GM23338 (cell line): ENCODE data around the gene PPY. TPM values are rescaled to one million over a fixed set of nuclear protein-coding genes. Genes with fewer than 3 reads are reported as not detected.

Source experiments
- ATAC-seq: fragments of 200-7000 bp; cut with Tn5 transposase; 3 replicates; pipeline ENCODE4 v1.9.1; 2020
- DNase-seq: peaks from one replicate; pipeline ENCODE4 v3.0.0-alpha.2; 2015; ENCODE audit warnings: low spot score
- H2AFZ ChIP-seq: fragments of 200-600 bp; sonication (generic); 2 replicates; pipeline ENCODE4 v1.8.0; 2016; ENCODE audit warnings: antibody characterized with exemption, mild to moderate bottlenecking, moderate library complexity
- H3F3A ChIP-seq: fragments of 200-600 bp; sonication (generic); replicated peaks from 2 replicates; pipeline ENCODE4 v1.8.0; 2017; ENCODE audit warnings: antibody characterized with exemption, mixed run types, low read depth
- H3K27ac ChIP-seq: fragments of 200-600 bp; sonication (generic); 2 replicates; pipeline ENCODE4 v1.6.1; 2016; ENCODE audit warnings: low read depth
- H3K27me3 ChIP-seq: fragments of 200-600 bp; sonication (generic); 2 replicates; pipeline ENCODE4 v1.8.0; 2016; ENCODE audit warnings: mild to moderate bottlenecking, mixed run types, moderate library complexity; ENCODE audit not compliant: insufficient read depth
- H3K36me3 ChIP-seq: fragments of 200-600 bp; sonication (generic); 2 replicates; pipeline ENCODE4 v1.8.0; 2016; ENCODE audit warnings: mild to moderate bottlenecking; ENCODE audit not compliant: insufficient read depth
- H3K4me1 ChIP-seq: fragments of 200-600 bp; sonication (generic); 2 replicates; pipeline ENCODE4 v1.8.0; 2016; ENCODE audit warnings: mild to moderate bottlenecking, moderate library complexity; ENCODE audit not compliant: insufficient read depth
- H3K4me2 ChIP-seq: fragments of 200-600 bp; sonication (generic); 2 replicates; pipeline ENCODE4 v1.7.1; 2017; ENCODE audit warnings: mixed run types
- H3K4me3 ChIP-seq: fragments of 200-600 bp; sonication (generic); 2 replicates; pipeline ENCODE4 v1.6.1; 2016; ENCODE audit warnings: mixed run types
- H3K79me2 ChIP-seq: fragments of 200-600 bp; sonication (generic); replicated peaks from 2 replicates; pipeline ENCODE4 v1.8.0; 2017; ENCODE audit warnings: mild to moderate bottlenecking; ENCODE audit not compliant: insufficient read depth
- H3K9me2 ChIP-seq: fragments of 200-600 bp; sonication (generic); 2 replicates; pipeline ENCODE4 v1.8.0; 2017; ENCODE audit not compliant: insufficient read depth
- H4K20me1 ChIP-seq: fragments of 200-600 bp; sonication (generic); replicated peaks from 2 replicates; pipeline ENCODE4 v1.8.0; 2017; ENCODE audit warnings: mild to moderate bottlenecking; ENCODE audit not compliant: insufficient read depth
- H3K27ac Mint-ChIP-seq: 2 replicates; pipeline ENCODE4 v1.8.0; 2020; ENCODE audit warnings: inconsistent platforms, mild to moderate bottlenecking, moderate library complexity, mixed read lengths
- H3K27me3 Mint-ChIP-seq: 3 replicates; pipeline ENCODE4 v1.8.0; 2022; ENCODE audit warnings: low read depth, mild to moderate bottlenecking, moderate library complexity, mixed read lengths, inconsistent platforms; ENCODE audit not compliant: insufficient read depth, poor library complexity
- H3K36me3 Mint-ChIP-seq: 3 replicates; pipeline ENCODE4 v1.8.0; 2021; ENCODE audit warnings: low read depth, mild to moderate bottlenecking, inconsistent platforms, moderate library complexity, mixed read lengths
- H3K4me1 Mint-ChIP-seq: 3 replicates; pipeline ENCODE4 v1.8.0; 2020; ENCODE audit warnings: mild to moderate bottlenecking, inconsistent platforms, mixed read lengths
- H3K4me3 Mint-ChIP-seq: 3 replicates; pipeline ENCODE4 v1.8.0; 2021; ENCODE audit warnings: moderate library complexity, mild to moderate bottlenecking, inconsistent platforms, mixed read lengths
- H3K9me3 Mint-ChIP-seq: 3 replicates; pipeline ENCODE4 v1.8.0; 2020; ENCODE audit warnings: moderate library complexity, mild to moderate bottlenecking, inconsistent platforms, mixed read lengths
- ETS1 ChIP-seq: IDR thresholded peaks from 2 replicates; pipeline ENCODE4 v1.6.1; 2016; ENCODE audit warnings: antibody characterized with exemption
- EZH2 ChIP-seq: fragments of 200-600 bp; sonication (generic); IDR thresholded peaks from one replicate; pipeline ENCODE4 v1.8.0; 2017; ENCODE audit warnings: antibody characterized with exemption, mild to moderate bottlenecking, low read depth; ENCODE audit not compliant: unreplicated experiment
- JUNB ChIP-seq: IDR thresholded peaks from one replicate; pipeline ENCODE4 v1.6.1; 2016; ENCODE audit warnings: antibody characterized with exemption; ENCODE audit not compliant: unreplicated experiment
- NANOG ChIP-seq: IDR thresholded peaks from 2 replicates; pipeline ENCODE4 v1.6.1; 2016; ENCODE audit warnings: antibody characterized with exemption, borderline replicate concordance
- POLR2AphosphoS5 ChIP-seq: IDR thresholded peaks from 2 replicates; pipeline ENCODE4 v1.6.1; 2016; ENCODE audit warnings: antibody characterized with exemption, low read depth
- REST ChIP-seq: IDR thresholded peaks from one replicate; pipeline ENCODE4 v1.6.1; 2018; ENCODE audit warnings: antibody characterized with exemption; ENCODE audit not compliant: unreplicated experiment
- STAT1 ChIP-seq: IDR thresholded peaks from one replicate; pipeline ENCODE4 v1.6.1; 2016; ENCODE audit warnings: antibody characterized with exemption; ENCODE audit not compliant: unreplicated experiment
- ZNF462 ChIP-seq: fragments of 250-450 bp; sonication (Bioruptor Pico); IDR thresholded peaks from 2 replicates; pipeline ENCODE4 v1.5.0; 2020; ENCODE audit warnings: mild to moderate bottlenecking, moderate library complexity
- polyA plus RNA-seq: library from polyadenylated mRNA; unstranded; fragments of >200 nt; fragmentation: Nextera tagmentation; extraction: Ambion mirVana; gene quantifications from 2 replicates; pipeline ENCODE4 v1.2.1, GENCODE V29; 2016
- total RNA-seq: library from RNA; depleted of rRNA; stranded (reverse); fragments of >200 nt; shearing (Covaris generic); gene quantifications from 2 replicates; pipeline ENCODE4 v1.2.3, GENCODE V29; 2014

PPY gene
- total and polyA plus RNA-seq, 2 experiments from 2014 or later, result 0.94 TPM; not detected in 1

- Histone ChIP-seq H3F3A (0 out of 2 replicates have a peak, but pooled peaks cover 3% of the 10 kb centered on the region), H4K20me1 (no peaks in the 10 kb centered on the region), H3K79me2 (no peaks in the 10 kb centered on the region), H3K27me3 (peaks cover 20% of the 10 kb centered on the region; the same call in 1 of the 2 replicates), H3K27ac (no peak overlapping the region), H3K36me3 (no peaks in the 10 kb centered on the region), H3K4me3 (no peak overlapping the region), H3K4me1 (peaks cover 8% of the 10 kb centered on the region; the same call in 1 of the 2 replicates), H3K9me2 (no peaks in the 10 kb centered on the region), H2AFZ (no peak overlapping the region), H3K4me2 (no peak overlapping the region)
- Mint-ChIP-seq H3K4me3 (no peak overlapping the region), H3K27ac (no peak overlapping the region), H3K27me3 (peaks cover 8% of the 10 kb centered on the region), H3K4me1 (peaks cover 12% of the 10 kb centered on the region; the same call in 2 of the 3 replicates), H3K36me3 (no peaks in the 10 kb centered on the region), H3K9me3 (no peaks in the 10 kb centered on the region)
- no peak for TF ChIP-seq STAT1
- DNase-seq (no peak), ATAC-seq (no peak)
These were observed 46.0 kb upstream of the PPY start for GRCh38 chr17:43988301-43988700.

- Mint-ChIP-seq H3K9me3 (no peaks in the 10 kb centered on the region), H3K36me3 (no peaks in the 10 kb centered on the region), H3K4me1 (peaks cover 12% of the 10 kb centered on the region; the same call in 2 of the 3 replicates), H3K27ac (no peak overlapping the region), H3K4me3 (no peak overlapping the region), H3K27me3 (peaks cover 17% of the 10 kb centered on the region)
- no peak for DNase-seq
- H3K4me3 ChIP-seq, result no peak overlapping the region
- H3K27ac ChIP-seq, result no peak overlapping the region
- H3K27me3 ChIP-seq, result peaks cover 29% of the 10 kb centered on the region
- TF ChIP-seq NANOG, result no peak
- TF ChIP-seq ZNF462 (CRISPR knock-in tag), result no peak
- TF ChIP-seq POLR2AphosphoS5, result no peak
- no peak for TF ChIP-seq REST
- no peak for TF ChIP-seq STAT1
- TF ChIP-seq JUNB, result no peak
- TF ChIP-seq ETS1, result no peak
- TF ChIP-seq EZH2, result no peak
- no peaks in the 10 kb centered on the region for H3K36me3 ChIP-seq
- 0 out of 2 replicates have a peak, but pooled peaks cover 3% of the 10 kb centered on the region for H3F3A ChIP-seq
- no peak for ATAC-seq
- H3K9me2 ChIP-seq, result no peaks in the 10 kb centered on the region
- H2AFZ ChIP-seq, result no peak overlapping the region
- H3K4me1 ChIP-seq, result peaks cover 8% of the 10 kb centered on the region; the same call in 1 of the 2 replicates
- no peak overlapping the region for H3K4me2 ChIP-seq
- no peaks in the 10 kb centered on the region for H3K79me2 ChIP-seq
- no peaks in the 10 kb centered on the region for H4K20me1 ChIP-seq
These were observed 45.1 kb upstream of the PPY start for GRCh38 chr17:43987131-43988021.
